Left renal pelvis (tissue), 4 donors: ENCODE data around the gene SHISA5. TPM values are rescaled to one million over a fixed set of nuclear protein-coding genes. Genes with fewer than 3 reads are reported as not detected.
A peak's percentile ranks its signal among the peaks of the same experiment; 100 is the strongest.
"Not testable (repeated sequence)": the region's sequence is repeated elsewhere in the genome, so short reads cannot be mapped to it uniquely, and the experiment has no call there.

ENCODE experiments used
- DNase-seq, 4 donors: peaks; one replicate each; pipeline ENCODE4 v3.0.0-alpha.2; 2013; ENCODE audit warnings: low read depth in 4 of 4, low spot score in 3 of 4
- polyA plus RNA-seq, 4 donors: library from polyadenylated mRNA; unstranded; fragments of 120-200 nt; gene quantifications; one replicate each; pipeline ENCODE4 v1.2.1, GENCODE V29; 2013; ENCODE audit not compliant: insufficient read length in 4 of 4

SHISA5 gene
- polyA plus RNA-seq, 4 donors, result 106 to 114 (median 109) TPM

GRCh38 chr3:48463703-48464102 is 40.3 kb downstream of the SHISA5 start:
- DNase-seq, result no peak

- DNase-seq, result not testable (repeated sequence)
Observed at GRCh38 chr3:48461767-48462166, 42.2 kb downstream of the SHISA5 start.

GRCh38 chr3:48460517-48460902 is 43.5 kb downstream of the SHISA5 start:
- DNase-seq, result no peak

GRCh38 chr3:48459773-48460516 is 44.0 kb downstream of the SHISA5 start:
- no peak for DNase-seq

- no peak for DNase-seq
Observed at GRCh38 chr3:48459331-48459730, 44.6 kb downstream of the SHISA5 start.

- DNase-seq, result no peak
Observed at GRCh38 chr3:48456456-48456855, 47.5 kb downstream of the SHISA5 start.

GRCh38 chr3:48451270-48451669 is 52.7 kb downstream of the SHISA5 start:
- no peak for DNase-seq

- DNase-seq, result peak in 1 of 4 donors; percentile 69
Observed at GRCh38 chr3:48446425-48447193, 57.4 kb downstream of the SHISA5 start, which contains the start of gene ATRIP. ATRIP (plus strand) TSS chr3:48446737; CDS start chr3:48446846, 109 bp downstream.

GRCh38 chr3:48446043-48446424 is 57.9 kb downstream of the SHISA5 start:
- no peak for DNase-seq

GRCh38 chr3:48445277-48445882 is 58.6 kb downstream of the SHISA5 start:
- no peak for DNase-seq

- DNase-seq, result no peak
Observed at GRCh38 chr3:48441940-48442339, 62.0 kb downstream of the SHISA5 start.

- DNase-seq, result no peak
Observed at GRCh38 chr3:48440590-48440958, 63.4 kb downstream of the SHISA5 start.

GRCh38 chr3:48439820-48440589 is 64.0 kb downstream of the SHISA5 start, which contains the start of the genes CCDC51 and TMA7:
CCDC51 (minus strand) TSS chr3:48440119; CDS start chr3:48435128, 4,991 bp downstream.
TMA7 (plus strand) TSS chr3:48440257; CDS start chr3:48440297, 40 bp downstream.
- DNase-seq, result peak; percentile 88 to 95 (median 91)

- no peak for DNase-seq
Observed at GRCh38 chr3:48437812-48438211, 66.2 kb downstream of the SHISA5 start.

GRCh38 chr3:48436855-48437254 is 67.1 kb downstream of the SHISA5 start:
- DNase-seq, result no peak

GRCh38 chr3:48436477-48436787 is 67.5 kb downstream of the SHISA5 start:
- no peak for DNase-seq

- DNase-seq, result peak in 3 of 4 donors; percentile 76 to 82 (median 77)
Observed at GRCh38 chr3:48435774-48436476, 68.0 kb downstream of the SHISA5 start.

- DNase-seq, result no peak
Observed at GRCh38 chr3:48435223-48435595, 68.8 kb downstream of the SHISA5 start.

GRCh38 chr3:48434591-48435222 is 69.3 kb downstream of the SHISA5 start:
- DNase-seq, result no peak
